HG02884 (cell line): ENCODE results near the gene CDC14B.
"Not testable (repeated sequence)": the region's sequence is repeated elsewhere in the genome, so short reads cannot be mapped to it uniquely, and the experiment has no call there.

Experiments
- ATAC-seq: cut with Tn5 transposase; IDR thresholded peaks from one replicate; pipeline ENCODE4 v1.9.1; 2021; ENCODE audit warnings: mild to moderate bottlenecking, moderate library complexity; ENCODE audit not compliant: unreplicated experiment

The CDC14B gene

DNA sequence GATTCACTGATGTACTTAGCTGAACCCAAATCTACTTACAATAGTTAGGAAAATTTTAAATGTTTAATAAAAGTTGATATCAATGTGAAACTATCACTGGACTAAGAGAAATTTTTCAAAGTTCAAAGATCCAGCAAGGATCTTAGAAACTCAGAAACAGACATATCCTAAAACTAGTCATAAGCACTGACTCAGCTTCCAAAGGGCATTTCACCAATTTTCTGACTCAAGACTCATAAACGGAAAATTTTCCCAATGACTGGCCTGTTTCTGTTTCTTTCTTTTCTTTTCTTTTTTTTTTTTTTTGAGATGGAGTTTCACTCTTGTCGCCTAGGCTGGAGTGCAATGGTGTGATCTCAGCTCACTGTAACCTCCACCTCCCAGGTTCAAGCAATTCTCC, 66.6 kb downstream of the CDC14B start:
- no peak for ATAC-seq

GRCh38 chr9:96551403-96551802, 68.2 kb downstream of the CDC14B start:
- no peak for ATAC-seq

DNA sequence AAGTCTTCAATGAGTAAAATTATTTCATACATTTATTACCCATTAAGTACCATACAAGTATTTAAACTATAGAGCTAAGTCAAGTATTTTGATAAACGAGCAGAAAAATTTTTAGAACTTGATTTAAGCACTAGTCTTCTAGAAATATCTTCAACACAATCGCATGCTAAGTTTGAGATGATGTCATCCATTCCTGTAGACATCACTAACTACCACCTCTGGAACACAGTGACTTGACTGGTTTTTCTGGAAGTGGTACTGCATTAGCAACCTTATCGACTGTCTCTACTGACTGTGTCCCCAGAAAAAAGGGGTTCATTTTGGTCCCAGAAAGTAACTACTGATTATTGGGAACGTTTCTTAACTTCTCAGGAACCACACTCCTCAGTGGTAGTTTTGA, 69.0 kb downstream of the CDC14B start:
- ATAC-seq: no peak

- ATAC-seq: not testable (repeated sequence)
Measured at GRCh38 chr9:96543131-96543530, 76.5 kb downstream of the CDC14B start.

DNA sequence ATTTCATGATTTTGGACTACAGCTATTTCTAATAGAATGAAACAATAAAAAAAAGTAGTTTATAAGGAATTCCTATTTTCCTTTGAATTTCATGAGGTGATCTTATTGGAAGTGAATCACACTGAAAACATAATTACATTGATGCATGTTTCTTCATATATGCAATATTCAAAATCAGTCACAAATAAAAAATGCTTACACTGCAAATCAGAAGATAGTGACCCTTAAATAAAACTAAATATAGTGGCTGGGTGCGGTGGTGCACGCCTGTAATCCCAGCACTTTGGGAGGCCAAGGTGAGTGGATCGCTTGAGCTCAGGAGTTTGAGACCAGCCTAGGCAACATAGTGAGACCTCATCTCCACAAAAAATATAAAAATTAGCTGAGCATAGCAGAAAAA, 79.5 kb downstream of the CDC14B start:
- ATAC-seq: no peak

- no peak for ATAC-seq
Measured at GRCh38 chr9:96532173-96532572, 87.5 kb downstream of the CDC14B start.

- no peak for ATAC-seq
Measured at GRCh38 chr9:96524764-96525163, 94.9 kb downstream of the CDC14B start.

- no peak for ATAC-seq
Measured at GRCh38 chr9:96524045-96524444, 95.6 kb downstream of the CDC14B start.

DNA sequence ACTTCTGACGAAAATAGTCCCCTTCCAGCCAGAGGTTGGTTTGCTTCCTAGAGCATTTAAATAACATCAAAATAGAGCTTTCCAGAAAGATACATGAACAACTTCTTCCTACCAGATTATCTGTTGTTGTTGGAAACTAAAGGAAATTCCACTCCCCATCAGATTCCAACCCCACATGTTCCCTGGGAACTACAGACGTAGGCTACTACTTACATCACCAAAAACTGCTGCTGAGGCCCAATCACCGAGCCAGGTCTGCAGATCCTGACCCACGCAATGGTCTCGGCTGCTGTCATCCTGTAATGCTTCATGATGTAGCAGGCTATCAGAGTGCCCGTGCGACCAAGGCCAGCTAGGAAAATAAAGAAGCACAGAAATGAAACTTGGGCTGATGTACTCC, 96.3 kb downstream of the CDC14B start:
- no peak for ATAC-seq

DNA sequence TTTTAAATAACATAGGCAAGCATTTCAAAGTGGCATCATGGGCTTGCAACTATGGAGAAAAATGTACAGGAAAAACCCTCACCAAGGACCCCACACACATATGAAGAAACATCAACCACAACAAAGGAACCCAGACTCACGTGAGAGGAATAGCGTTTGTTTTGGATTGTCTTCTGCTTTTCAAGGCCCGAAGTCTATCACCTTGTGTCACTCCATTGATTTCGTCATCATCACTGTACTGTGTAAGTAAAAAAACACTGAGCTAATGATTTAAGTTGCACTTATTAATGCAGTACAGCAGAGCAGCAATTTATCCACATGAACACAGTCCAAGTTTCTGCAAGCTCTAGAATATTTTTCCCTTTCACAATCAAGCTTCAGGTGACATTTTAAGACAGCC, 97.3 kb downstream of the CDC14B start:
- ATAC-seq: no peak

DNA sequence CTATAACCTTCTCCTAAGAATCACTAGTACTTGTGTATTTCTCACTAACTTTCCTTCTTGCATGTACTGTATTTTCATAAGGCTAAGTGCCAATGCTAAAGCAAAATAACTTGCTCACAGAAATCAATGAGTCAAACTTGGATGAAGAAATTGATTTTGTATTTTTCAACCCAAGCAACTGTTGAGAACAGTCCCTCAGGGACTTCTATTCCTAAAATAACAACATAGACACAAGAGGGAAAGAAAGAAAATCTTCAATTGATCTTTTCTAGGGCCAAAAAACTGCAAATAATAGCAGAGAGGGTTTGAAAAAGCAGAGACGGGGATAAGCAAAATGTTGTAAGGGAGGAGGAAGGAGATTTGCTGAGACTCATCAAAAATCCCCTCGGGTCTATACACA, 99.9 kb downstream of the CDC14B start:
- no peak for ATAC-seq

DNA sequence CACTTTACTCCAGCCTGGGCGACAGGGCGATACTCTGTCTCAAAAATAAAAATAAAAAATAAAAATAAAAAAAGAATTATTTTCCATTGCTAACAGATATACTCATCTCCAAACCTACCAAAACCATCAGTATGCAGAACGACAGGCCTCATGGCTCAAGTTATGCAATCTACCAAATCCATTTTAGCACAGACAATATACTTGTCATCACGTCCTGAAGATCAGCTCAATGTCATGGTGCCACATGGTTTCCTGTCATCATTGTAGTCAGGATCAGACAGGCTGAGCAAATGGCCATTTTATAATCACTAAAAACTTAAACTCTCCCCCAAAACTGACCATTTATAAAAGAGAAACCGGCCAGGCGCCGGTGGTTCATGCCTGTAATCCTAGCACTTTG, 100.5 kb downstream of the CDC14B start:
- ATAC-seq: no peak

- no peak for ATAC-seq
Measured at GRCh38 chr9:96515621-96516470, 103.8 kb downstream of the CDC14B start.

- no peak for ATAC-seq
Measured at GRCh38 chr9:96514800-96515158, 104.9 kb downstream of the CDC14B start.

- ATAC-seq: no peak
Measured at GRCh38 chr9:96514108-96514799, 105.4 kb downstream of the CDC14B start.

- no peak for ATAC-seq
Measured at GRCh38 chr9:96513622-96514021, 106.0 kb downstream of the CDC14B start.

DNA sequence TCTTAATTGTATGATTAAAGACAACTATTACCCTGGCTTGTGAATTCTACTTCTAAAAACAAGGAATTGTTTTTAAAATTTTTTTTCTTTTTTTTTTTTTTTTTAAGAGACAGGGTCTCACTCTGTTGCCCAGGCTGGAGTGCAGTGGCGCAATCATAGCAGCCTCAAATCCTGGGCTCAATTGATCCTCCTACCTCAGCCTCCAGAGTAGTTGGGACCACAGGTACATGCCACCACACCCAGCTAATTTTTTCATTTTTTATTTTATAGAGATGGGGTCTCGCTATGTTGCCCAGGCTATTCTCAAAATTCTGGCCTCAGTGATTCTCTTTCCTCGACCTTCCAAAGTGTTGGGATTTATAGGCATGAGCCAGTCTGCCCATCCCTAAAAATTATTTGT, 107.4 kb downstream of the CDC14B start:
- no peak for ATAC-seq

- ATAC-seq: no peak
Measured at GRCh38 chr9:96510258-96510657, 109.4 kb downstream of the CDC14B start.

DNA sequence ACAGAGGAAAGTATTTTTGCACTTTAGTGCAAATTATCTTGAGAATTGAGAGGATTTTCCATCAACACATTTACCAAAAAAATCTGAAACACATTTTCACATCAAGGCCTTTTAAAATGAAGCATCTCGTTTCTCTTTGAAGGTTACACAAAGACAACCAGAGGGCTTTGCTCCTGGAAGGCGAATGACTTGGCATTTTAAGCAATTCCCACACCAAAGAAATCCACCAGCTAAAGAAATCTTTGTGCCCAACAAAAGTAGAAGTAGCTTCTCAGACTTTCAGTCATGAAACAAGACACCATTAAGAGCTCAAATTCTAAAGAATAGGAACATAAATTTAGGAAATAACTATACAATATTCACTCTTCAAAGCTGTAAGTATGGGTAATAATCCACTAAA, 109.8 kb downstream of the CDC14B start:
- no peak for ATAC-seq

DNA sequence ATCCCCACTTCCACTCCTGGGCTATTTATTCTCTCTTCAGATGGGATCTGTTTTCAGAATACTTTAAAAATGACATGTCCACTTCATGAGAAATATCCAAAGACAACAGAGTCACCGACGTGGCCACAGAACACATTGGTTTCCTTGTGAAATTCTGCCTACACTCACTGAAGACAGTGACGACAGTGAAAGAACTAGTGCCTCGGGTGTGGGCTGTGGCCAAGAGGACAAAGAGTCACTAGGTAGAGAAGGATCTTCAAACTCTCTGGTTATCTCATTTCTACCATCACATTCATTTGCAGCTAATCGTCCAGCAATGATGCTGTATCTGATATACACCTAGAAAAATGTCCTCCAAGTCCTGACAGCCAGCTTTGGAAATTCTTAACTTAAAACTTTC, 110.6 kb downstream of the CDC14B start:
- ATAC-seq: no peak

- ATAC-seq: no peak
Measured at GRCh38 chr9:96508227-96508940, 111.3 kb downstream of the CDC14B start.
